Coronary artery (tissue), 2 donors: ENCODE measurements around the gene IKZF3.

Source experiments
- DNase-seq: peaks from one replicate; pipeline ENCODE4 v3.0.0-alpha.2; 2017; ENCODE audit warnings: low spot score
- H3K27ac ChIP-seq, 2 donors: fragments of 200-600 bp; sonication (generic); one replicate each; pipeline ENCODE4 v1.5.1; 2016 to 2019
- H3K4me3 ChIP-seq: fragments of 200-600 bp; sonication (generic); 2 replicates; pipeline ENCODE4 v1.5.1; 2016; ENCODE audit warnings: mild to moderate bottlenecking, moderate library complexity
- CTCF ChIP-seq: fragments of 200-600 bp; sonication (generic); IDR thresholded peaks from one replicate; pipeline ENCODE4 v1.5.1; 2019; ENCODE audit warnings: antibody characterized with exemption

IKZF3 gene

GRCh38 chr17:39814497-39814896 is 49.6 kb downstream of the IKZF3 start:
- H3K27ac ChIP-seq: no peak overlapping the region
- no peak overlapping the region for H3K4me3 ChIP-seq
- no peak for DNase-seq
- TF ChIP-seq CTCF: no peak

- TF ChIP-seq CTCF: no peak
- DNase-seq: no peak
- Histone ChIP-seq H3K27ac (no peak overlapping the region), H3K4me3 (no peak overlapping the region)
Observed at GRCh38 chr17:39813631-39814030, 50.5 kb downstream of the IKZF3 start.

- no peak for TF ChIP-seq CTCF
- Histone ChIP-seq H3K4me3 (no peak overlapping the region), H3K27ac (no peak overlapping the region)
- no peak for DNase-seq
Observed at GRCh38 chr17:39812466-39812865, 51.6 kb downstream of the IKZF3 start.

- no peak overlapping the region for H3K4me3 ChIP-seq
- no peak for DNase-seq
- H3K27ac ChIP-seq: no peak overlapping the region
- TF ChIP-seq CTCF: no peak
Observed at GRCh38 chr17:39810939-39811728, 53.0 kb downstream of the IKZF3 start.

- H3K4me3 ChIP-seq: no peak overlapping the region
- TF ChIP-seq CTCF: no peak
- DNase-seq: no peak
- H3K27ac ChIP-seq: no peak overlapping the region
Observed at GRCh38 chr17:39809221-39809620, 54.9 kb downstream of the IKZF3 start.

GRCh38 chr17:39808409-39808997 is 55.6 kb downstream of the IKZF3 start:
- Histone ChIP-seq H3K4me3 (no peak overlapping the region), H3K27ac (no peak overlapping the region)
- no peak for DNase-seq
- no peak for TF ChIP-seq CTCF

GRCh38 chr17:39804839-39805238 is 59.3 kb downstream of the IKZF3 start:
- TF ChIP-seq CTCF: no peak
- DNase-seq: no peak
- Histone ChIP-seq H3K4me3 (no peak overlapping the region), H3K27ac (no peak overlapping the region)
